CD4-positive, alpha-beta T cell treated with Interleukin-4 for 4 hours (primary cell): ENCODE data around the gene SUFU.
A peak's percentile ranks its signal among the peaks of the same experiment; 100 is the strongest.

Source experiments
- DNase-seq: peaks from one replicate; pipeline ENCODE4 v3.0.0-alpha.2; 2020

Gene SUFU

GRCh38 chr10:102676534-102677315, 173.0 kb downstream of the SUFU start:
- DNase-seq, result no peak

- DNase-seq, result no peak
These were observed 173.7 kb downstream of the SUFU start for GRCh38 chr10:102677331-102678067.

DNA sequence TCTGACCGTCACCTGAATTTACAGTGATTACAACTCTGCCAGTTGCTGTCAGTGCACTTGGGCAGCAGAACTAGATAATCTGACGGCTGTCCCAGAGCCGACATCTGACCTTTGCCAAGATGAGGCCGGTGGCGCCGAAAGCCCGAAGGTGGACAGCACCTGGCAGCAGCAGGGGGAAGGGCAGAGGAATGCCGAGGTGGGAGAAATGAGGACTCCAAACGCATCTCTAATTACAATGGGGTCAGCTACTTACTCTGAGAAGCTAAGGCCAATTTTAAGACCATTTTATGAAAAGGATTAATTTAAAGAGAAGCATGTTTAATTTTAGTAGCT, 174.3 kb downstream of the SUFU start:
- DNase-seq, result no peak

GRCh38 chr10:102678842-102679289, 175.1 kb downstream of the SUFU start:
- peak; percentile 22 for DNase-seq

DNA sequence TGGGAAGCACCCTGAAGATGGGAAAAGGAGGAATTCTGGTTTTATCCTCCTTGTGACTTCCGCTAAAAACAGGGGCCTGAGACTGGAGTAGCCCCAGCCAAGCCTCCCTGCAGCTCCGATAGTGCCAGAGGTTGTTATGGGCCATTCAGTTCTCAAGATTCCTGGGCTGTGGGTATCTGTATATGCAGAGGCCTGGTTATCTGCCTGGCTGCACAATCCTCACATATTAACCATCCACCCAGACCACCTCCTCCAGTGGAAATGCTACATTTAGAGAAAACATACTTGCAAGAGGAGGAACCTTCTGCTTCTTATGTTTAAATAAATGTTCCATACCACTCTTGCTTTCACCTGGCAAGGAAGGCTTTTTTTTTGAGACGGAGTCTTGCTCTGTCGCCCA, 175.8 kb downstream of the SUFU start:
- no peak for DNase-seq

DNA sequence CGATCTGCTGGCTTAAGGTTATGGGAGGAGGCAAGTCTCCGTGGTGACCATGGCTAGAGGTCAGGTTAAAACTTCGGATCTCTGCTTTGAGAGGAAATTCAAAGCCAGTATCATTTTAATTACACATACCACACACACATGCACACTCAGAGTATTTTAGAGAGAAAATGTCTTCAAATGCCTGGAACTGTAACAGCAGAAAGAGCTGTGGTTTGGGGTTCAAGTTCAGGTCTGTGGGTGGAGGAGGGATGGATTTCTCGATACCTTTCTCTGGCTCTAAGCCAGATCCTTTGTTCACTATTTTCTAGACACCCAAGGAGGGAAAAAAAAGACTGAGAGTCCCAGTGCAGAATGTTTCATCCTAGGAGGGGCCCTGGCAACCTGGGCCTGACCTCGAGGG, 177.9 kb downstream of the SUFU start:
- DNase-seq, result no peak

DNA sequence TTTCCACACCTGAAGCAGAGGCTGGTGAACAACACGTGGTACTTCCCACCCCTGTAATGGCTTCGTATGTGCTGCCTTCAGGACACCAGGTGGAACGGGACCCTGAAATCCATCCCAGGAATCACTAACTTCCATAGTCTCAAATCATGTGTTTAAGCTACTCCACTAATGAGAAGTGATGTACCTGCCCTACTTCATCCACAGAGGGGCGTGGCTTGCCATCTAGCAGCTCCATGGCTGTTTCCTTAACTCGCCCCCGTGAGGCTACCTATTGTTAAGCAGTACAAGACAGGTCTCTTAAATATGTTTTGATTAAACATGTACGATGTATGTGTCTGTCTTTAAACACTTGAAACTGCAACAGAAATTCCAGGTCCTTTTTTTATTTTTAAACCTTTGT, 178.6 kb downstream of the SUFU start:
- no peak for DNase-seq

GRCh38 chr10:102682981-102683380, 179.2 kb downstream of the SUFU start:
- DNase-seq, result no peak
